ENCODE measurements around the gene AKT1.
A peak's percentile ranks its signal among the peaks of the same experiment; 100 is the strongest.
"Not testable (repeated sequence)": the region's sequence is repeated elsewhere in the genome, so short reads cannot be mapped to it uniquely, and the experiment has no call there.

Gene AKT1

GRCh38 chr14:104753528-104754212 lies 41.9 kb downstream of the AKT1 start:
- DNase-seq (ENCODE audit: low read depth), result no peak

GRCh38 chr14:104752735-104753527 lies 42.6 kb downstream of the AKT1 start, which contains the start of gene SIVA1:
Gene SIVA1, plus strand, starts transcription at chr14:104753147. Its CDS starts 55 bp downstream, at chr14:104753202.
- DNase-seq (ENCODE audit: low read depth), result peak; percentile 99

GRCh38 chr14:104752423-104752734 lies 43.2 kb downstream of the AKT1 start:
- no peak for DNase-seq (ENCODE audit: low read depth)

GRCh38 chr14:104751539-104752422 lies 43.8 kb downstream of the AKT1 start:
- no peak for DNase-seq (ENCODE audit: low read depth)

- not testable (repeated sequence) for DNase-seq (ENCODE audit: low read depth)
Measured at GRCh38 chr14:104750753-104751057, 44.8 kb downstream of the AKT1 start.

- no peak for DNase-seq (ENCODE audit: low read depth)
Measured at GRCh38 chr14:104750056-104750752, 45.3 kb downstream of the AKT1 start.

GRCh38 chr14:104749111-104749649 lies 46.4 kb downstream of the AKT1 start:
- no peak for DNase-seq (ENCODE audit: low read depth)

- DNase-seq (ENCODE audit: low read depth), result no peak
Measured at GRCh38 chr14:104747876-104748275, 47.7 kb downstream of the AKT1 start.

GRCh38 chr14:104746934-104747481 lies 48.5 kb downstream of the AKT1 start:
- DNase-seq (ENCODE audit: low read depth), result no peak

- DNase-seq (ENCODE audit: low read depth), result no peak
Measured at GRCh38 chr14:104746071-104746545, 49.4 kb downstream of the AKT1 start.

- DNase-seq (ENCODE audit: low read depth), result no peak
Measured at GRCh38 chr14:104745431-104745830, 50.1 kb downstream of the AKT1 start.

GRCh38 chr14:104744484-104744883 lies 51.1 kb downstream of the AKT1 start:
- no peak for DNase-seq (ENCODE audit: low read depth)

GRCh38 chr14:104743461-104744380 lies 51.8 kb downstream of the AKT1 start:
- DNase-seq (ENCODE audit: low read depth), result no peak

- no peak for DNase-seq (ENCODE audit: low read depth)
Measured at GRCh38 chr14:104742586-104743455, 52.7 kb downstream of the AKT1 start.

GRCh38 chr14:104741803-104742251 lies 53.7 kb downstream of the AKT1 start:
- DNase-seq (ENCODE audit: low read depth), result no peak

- no peak for DNase-seq (ENCODE audit: low read depth)
Measured at GRCh38 chr14:104741108-104741802, 54.3 kb downstream of the AKT1 start.

- no peak for DNase-seq (ENCODE audit: low read depth)
Measured at GRCh38 chr14:104739546-104740516, 55.7 kb downstream of the AKT1 start.
